ENCODE results near the gene RSPH6A. TPM values are rescaled to one million over a fixed set of nuclear protein-coding genes. Genes with fewer than 3 reads are reported as not detected.

RSPH6A gene
- total and polyA plus RNA-seq, 10 of the 15 experiments (the other 5 are each of a cell fraction or from before 2014, with no cell fraction given) = 0.03 to 0.41 (median 0.22) TPM; not detected in 4

GRCh38 chr19:45793178-45793564, 21.9 kb downstream of the RSPH6A start:
- Histone ChIP-seq H3K9ac (ENCODE audit: control insufficient read depth, insufficient read depth, low read length) (no peak overlapping the region), H3K4me2 (ENCODE audit: control insufficient read depth, insufficient read depth) (0 out of 2 replicates have a peak overlapping the region, but pooled peaks have one; percentile 15)
- FAIRE-seq = no peak

DNA sequence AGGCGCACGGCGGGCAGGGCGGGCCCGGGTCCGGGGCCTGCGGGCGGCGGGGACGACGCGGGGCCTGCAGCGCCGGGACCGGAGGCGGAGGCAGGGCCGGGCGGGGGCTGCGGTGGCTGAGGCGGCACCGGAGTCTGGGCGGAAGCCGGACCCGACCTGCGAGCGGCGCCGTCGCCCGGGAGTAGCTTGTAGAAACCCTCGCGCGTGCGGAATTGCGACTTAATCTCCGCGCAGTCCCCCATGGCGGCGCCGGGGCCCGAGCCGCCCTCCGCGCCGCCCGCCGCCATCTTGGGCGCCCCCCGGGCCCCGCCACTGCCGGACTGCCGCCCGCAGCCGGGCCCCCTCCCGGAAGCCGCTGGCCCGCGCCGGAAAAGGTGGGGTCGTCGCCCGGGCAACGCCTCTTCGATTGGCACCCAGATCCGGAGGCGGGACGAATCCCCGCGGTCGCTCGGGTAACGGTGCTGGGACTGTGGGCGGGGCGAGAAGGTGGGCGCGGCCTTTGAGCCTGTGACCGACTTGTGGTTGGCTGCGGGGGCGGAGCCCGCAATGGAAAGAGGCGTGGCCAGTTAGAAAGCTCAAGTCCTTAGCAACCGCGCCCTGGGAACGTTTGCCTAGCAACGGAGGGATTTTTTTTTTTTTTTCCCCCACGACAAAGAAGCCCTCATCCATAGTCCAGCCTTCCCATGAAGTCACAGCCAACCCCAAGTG, 22.5 kb downstream of the RSPH6A start, which contains the start of gene DMWD:
DMWD (minus strand) TSS at position 376 of the 708 bp plus-strand sequence; CDS start at position 287, 89 bp downstream.
- peak within 1 kb of the TSS; percentile 69 for H2AFZ ChIP-seq (ENCODE audit: control insufficient read depth, low read depth, low read length)
- H3K27ac ChIP-seq (ENCODE audit: control insufficient read depth, insufficient read depth) = peak within 1 kb of the TSS; percentile 72
- CTCF ChIA-PET = interaction anchor here (0.6 to 3.1 kb wide), 10 partner anchors 13 to 100 kb away, joined by 3 to 13 read pairs (median 4); partner anchors contain the start of genes QPCTL and SIX5
- peaks cover 19% of the 10 kb centered on the region for H3K79me2 ChIP-seq (ENCODE audit: control insufficient read depth, insufficient read depth, low read length)
- H4K20me1 ChIP-seq (ENCODE audit: control insufficient read depth, insufficient read depth) = no peaks in the 10 kb centered on the region
- no peaks in the 10 kb centered on the region for H3K9me3 ChIP-seq (replicated peaks; ENCODE audit: control insufficient read depth, insufficient read depth, low read length)
- in situ Hi-C loops (cut with MboI) (no loop called here), intact Hi-C loops (cut with micrococcal nuclease; ENCODE audit: unreplicated experiment) (loop anchor here (2.0 kb wide), 1 partner anchor 24 kb away; the partner anchor contains the start of gene SIX5)
- RAD21 ChIA-PET (ENCODE audit: unreplicated experiment) = interaction anchor here (0.5 to 2.7 kb wide), 8 partner anchors 14 to 387 kb away, joined by 3 to 18 read pairs (median 4); partner anchors contain the start of genes FOXA3, IRF2BP1, QPCTL and SIX5
- H3K4me2 ChIP-seq (ENCODE audit: control insufficient read depth, insufficient read depth) = peak within 1 kb of the TSS; percentile 32
- no TSS peak for BruUV-seq (replicated peaks)
- FAIRE-seq (peak; percentile 99), ATAC-seq (peak; percentile 95), DNase-seq (ENCODE audit: low read depth, low spot score) (peak; percentile 81)
- peak within 1 kb of the TSS; percentile 74 for H3K9ac ChIP-seq (ENCODE audit: control insufficient read depth, insufficient read depth, low read length)
- H3K27me3 ChIP-seq (replicated peaks in 1 of 2; ENCODE audit: control insufficient read depth in 2 of 2, insufficient read depth in 2 of 2, low read length in 1 of 2) = no peaks in the 10 kb centered on the region
- peaks cover 0 to 12% of the 10 kb centered on the region in 2 experiments; a peak in 3 of 4 replicates for H3K36me3 ChIP-seq (ENCODE audit: control insufficient read depth in 2 of 2, insufficient read depth in 2 of 2, low read length in 1 of 2)
- H3K4me3 ChIP-seq = peak within 1 kb of the TSS; percentile 98
- peaks cover 14% of the 10 kb centered on the region for H3K4me1 ChIP-seq (ENCODE audit: control insufficient read depth, insufficient read depth, low read length)
- SMC1A ChIA-PET (ENCODE audit: uncharacterized antibody, unreplicated experiment) = interaction anchor here (0.7 to 1.4 kb wide), 3 partner anchors 22 to 76 kb away, joined by 3 to 7 read pairs (median 5); partner anchors contain the start of gene SIX5
- WGBS (ENCODE audit: insufficient coverage, insufficient replicate concordance, low lambda C conversion rate, missing lambda C conversion rate) = 1% methylated on average over 63 of the region's 86 CpGs
- POLR2A ChIA-PET = interaction anchor here (0.5 to 2.9 kb wide), 10 partner anchors 11 to 368 kb away, joined by 3 to 20 read pairs (median 3); partner anchors contain the start of gene SIX5
- TF ChIP-seq YBX1 (IDR thresholded peaks at IDR 0.05) (no peak), SP1 (IDR thresholded peaks at IDR 0.05; ENCODE audit: low read depth, low read length) (peak; percentile 55), CHD1 (IDR thresholded peaks at IDR 0.05; ENCODE audit: low read depth, low read length) (no peak), TARDBP (IDR thresholded peaks at IDR 0.05; ENCODE audit: borderline replicate concordance) (no peak), NBN (IDR thresholded peaks at IDR 0.05) (peak; percentile 51; the same call in 1 of the 2 replicates), STAT3 (IDR thresholded peaks at IDR 0.05; ENCODE audit: low read depth, low read length) (no peak), TCF7 (IDR thresholded peaks at IDR 0.05; ENCODE audit: borderline replicate concordance) (no peak), KDM1A (IDR thresholded peaks at IDR 0.05; ENCODE audit: borderline replicate concordance) (no peak), POLR2A (IDR thresholded peaks at IDR 0.05; ENCODE audit: low read depth, low read length) (peak; percentile 80)
- TF ChIP-seq, protein P1, sequence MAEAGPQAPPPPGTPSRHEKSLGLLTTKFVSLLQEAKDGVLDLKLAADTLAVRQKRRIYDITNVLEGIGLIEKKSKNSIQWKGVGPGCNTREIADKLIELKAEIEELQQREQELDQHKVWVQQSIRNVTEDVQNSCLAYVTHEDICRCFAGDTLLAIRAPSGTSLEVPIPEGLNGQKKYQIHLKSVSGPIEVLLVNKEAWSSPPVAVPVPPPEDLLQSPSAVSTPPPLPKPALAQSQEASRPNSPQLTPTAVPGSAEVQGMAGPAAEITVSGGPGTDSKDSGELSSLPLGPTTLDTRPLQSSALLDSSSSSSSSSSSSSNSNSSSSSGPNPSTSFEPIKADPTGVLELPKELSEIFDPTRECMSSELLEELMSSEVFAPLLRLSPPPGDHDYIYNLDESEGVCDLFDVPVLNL (IDR thresholded peaks at IDR 0.05; ENCODE audit: low read depth, low read length) = no peak
- TF ChIP-seq, protein P2, sequence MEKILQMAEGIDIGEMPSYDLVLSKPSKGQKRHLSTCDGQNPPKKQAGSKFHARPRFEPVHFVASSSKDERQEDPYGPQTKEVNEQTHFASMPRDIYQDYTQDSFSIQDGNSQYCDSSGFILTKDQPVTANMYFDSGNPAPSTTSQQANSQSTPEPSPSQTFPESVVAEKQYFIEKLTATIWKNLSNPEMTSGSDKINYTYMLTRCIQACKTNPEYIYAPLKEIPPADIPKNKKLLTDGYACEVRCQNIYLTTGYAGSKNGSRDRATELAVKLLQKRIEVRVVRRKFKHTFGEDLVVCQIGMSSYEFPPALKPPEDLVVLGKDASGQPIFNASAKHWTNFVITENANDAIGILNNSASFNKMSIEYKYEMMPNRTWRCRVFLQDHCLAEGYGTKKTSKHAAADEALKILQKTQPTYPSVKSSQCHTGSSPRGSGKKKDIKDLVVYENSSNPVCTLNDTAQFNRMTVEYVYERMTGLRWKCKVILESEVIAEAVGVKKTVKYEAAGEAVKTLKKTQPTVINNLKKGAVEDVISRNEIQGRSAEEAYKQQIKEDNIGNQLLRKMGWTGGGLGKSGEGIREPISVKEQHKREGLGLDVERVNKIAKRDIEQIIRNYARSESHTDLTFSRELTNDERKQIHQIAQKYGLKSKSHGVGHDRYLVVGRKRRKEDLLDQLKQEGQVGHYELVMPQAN (conservative IDR thresholded peaks at IDR 0.05) = peak; percentile 79

More at GRCh38 chr19:45793178-45793564, 21.9 kb downstream of the RSPH6A start:
- 2% methylated on average over 3 of the region's 3 CpGs for WGBS (ENCODE audit: insufficient coverage, insufficient replicate concordance, low lambda C conversion rate, missing lambda C conversion rate)
- SMC1A ChIA-PET (ENCODE audit: uncharacterized antibody, unreplicated experiment) = interaction anchor here (0.7 to 1.4 kb wide), 3 partner anchors 23 to 76 kb away, joined by 3 to 7 read pairs (median 5); partner anchors contain the start of gene SIX5
- in situ Hi-C loops (cut with MboI) = no loop called here
- CTCF ChIA-PET = interaction anchor here (0.6 to 3.1 kb wide), 8 partner anchors 13 to 101 kb away, joined by 3 to 13 read pairs (median 4); partner anchors contain the start of genes QPCTL and SIX5
- Histone ChIP-seq H3K27ac (ENCODE audit: control insufficient read depth, insufficient read depth) (no peak overlapping the region), H3K9me3 (replicated peaks; ENCODE audit: control insufficient read depth, insufficient read depth, low read length) (no peaks in the 10 kb centered on the region), H3K36me3 (ENCODE audit: control insufficient read depth in 2 of 2, insufficient read depth in 2 of 2, low read length in 1 of 2) (peaks cover 0 to 12% of the 10 kb centered on the region in 2 experiments; a peak in 3 of 4 replicates), H3K4me1 (ENCODE audit: control insufficient read depth, insufficient read depth, low read length) (peaks cover 14% of the 10 kb centered on the region), H3K4me3 (0 out of 2 replicates have a peak overlapping the region, but pooled peaks have one; percentile 15), H3K79me2 (ENCODE audit: control insufficient read depth, insufficient read depth, low read length) (peaks cover 19% of the 10 kb centered on the region), H4K20me1 (ENCODE audit: control insufficient read depth, insufficient read depth) (no peaks in the 10 kb centered on the region), H3K27me3 (replicated peaks in 1 of 2; ENCODE audit: control insufficient read depth in 2 of 2, insufficient read depth in 2 of 2, low read length in 1 of 2) (no peaks in the 10 kb centered on the region), H2AFZ (ENCODE audit: control insufficient read depth, low read depth, low read length) (no peak overlapping the region)
- RAD21 ChIA-PET (ENCODE audit: unreplicated experiment) = interaction anchor here (0.5 to 2.7 kb wide), 7 partner anchors 14 to 387 kb away, joined by 3 to 18 read pairs (median 4); partner anchors contain the start of genes IRF2BP1, QPCTL, SIX5 and SNRPD2
- POLR2A ChIA-PET = interaction anchor here (0.5 to 2.9 kb wide), 9 partner anchors 11 to 368 kb away, joined by 3 to 20 read pairs (median 3); partner anchors contain the start of gene SIX5
- no peak for DNase-seq (ENCODE audit: low read depth, low spot score)
- no TSS peak for BruUV-seq (replicated peaks)
- peak; percentile 23; the same call in 2 of the 3 replicates for ATAC-seq
- intact Hi-C loops (cut with micrococcal nuclease; ENCODE audit: unreplicated experiment) = loop anchor here (2.0 kb wide), 1 partner anchor 24 kb away; the partner anchor contains the start of gene SIX5
- TF ChIP-seq MYB (IDR thresholded peaks at IDR 0.05; ENCODE audit: borderline replicate concordance, low read depth, low read length) (no peak), TCF7 (IDR thresholded peaks at IDR 0.05; ENCODE audit: borderline replicate concordance) (no peak), JUNB (IDR thresholded peaks at IDR 0.05) (no peak), BACH1 (IDR thresholded peaks at IDR 0.05; ENCODE audit: borderline replicate concordance) (no peak)
